Measurements from ENCODE around the gene TBL1Y. TPM values are rescaled to one million over a fixed set of nuclear protein-coding genes. Genes with fewer than 3 reads are reported as not detected.

TBL1Y gene
- total and polyA plus RNA-seq, 2 of the 4 experiments (the other 2 are of a cell fraction): not detected

- Histone ChIP-seq H2BK5ac (ENCODE audit: low read depth, low read length, poor library complexity, severe bottlenecking) (no peak overlapping the region), H2BK20ac (ENCODE audit: low read depth, low read length) (no peak overlapping the region), H2BK15ac (ENCODE audit: low read depth, low read length) (no peak overlapping the region), H2AFZ (replicated peaks; ENCODE audit: low read length, poor library complexity) (no peak overlapping the region), H3K14ac (replicated peaks; ENCODE audit: low read depth, low read length) (no peak overlapping the region), H3K27ac (ENCODE audit: insufficient read depth, low read length) (no peak overlapping the region), H2BK120ac (ENCODE audit: low read depth, low read length) (no peak overlapping the region), H3K9ac (ENCODE audit: low read depth, low read length) (no peak overlapping the region), H3K23ac (ENCODE audit: low read depth, low read length) (no peak overlapping the region), H2AK5ac (ENCODE audit: low read depth, low read length) (no peak overlapping the region), H2AK9ac (replicated peaks; ENCODE audit: low read depth, low read length, poor library complexity) (no peak overlapping the region), H3K56ac (ENCODE audit: extremely low read depth, insufficient read depth, low read length) (no peak overlapping the region), H3K27me3 (ENCODE audit: control insufficient read depth, insufficient read depth, low read length) (no peaks in the 10 kb centered on the region), H3K79me1 (ENCODE audit: low read depth in 1 of 2, low read length in 2 of 2) (no peaks in the 10 kb centered on the region), H3K4me1 (ENCODE audit: control insufficient read depth, insufficient read depth, low read length) (no peaks in the 10 kb centered on the region), H4K8ac (ENCODE audit: low read depth in 2 of 2, low read length in 2 of 2) (no peak overlapping the region), H4K5ac (ENCODE audit: low read depth, low read length) (no peak overlapping the region), H3K4ac (ENCODE audit: low read depth, low read length) (no peak overlapping the region), H3K36me3 (ENCODE audit: control insufficient read depth, insufficient read depth, low read length) (no peaks in the 10 kb centered on the region), H4K20me1 (ENCODE audit: insufficient read depth, low read length) (no peaks in the 10 kb centered on the region), H3K18ac (ENCODE audit: low read depth, low read length) (no peak overlapping the region), H3K9me1 (ENCODE audit: insufficient read depth, low read length) (no peaks in the 10 kb centered on the region), H3K9me3 (ENCODE audit: control insufficient read depth, insufficient read depth, low read length) (no peaks in the 10 kb centered on the region), H4K91ac (ENCODE audit: insufficient read depth, low read depth, low read length) (no peak overlapping the region), H3K4me2 (ENCODE audit: low read depth, low read length) (no peak overlapping the region), H3K4me3 (ENCODE audit: insufficient read depth, low read depth, low read length) (no peak overlapping the region)
- DNase-seq (no peak), ATAC-seq (ENCODE audit: low read depth) (no peak)
- TF ChIP-seq MAFK (IDR thresholded peaks at IDR 0.05; ENCODE audit: low read depth, low read length): no peak
- no peak for TF ChIP-seq USF2 (IDR thresholded peaks at IDR 0.05; ENCODE audit: low read depth, low read length)
- intact Hi-C loops (cut with micrococcal nuclease): no loop called here
- ChIA-PET CTCF (no interaction called here), POLR2A (ENCODE audit: unreplicated experiment) (no interaction called here)
- no CpG with 5 or more reads among the region's 6 CpGs for WGBS, 2 experiments (ENCODE audit: extremely low coverage in 2 of 2, insufficient read length in 1 of 2)
- dilution Hi-C loops (cut with HindIII; ENCODE audit: low sequenced_read_pairs, unreplicated experiment): no loop called here
- BruUV-seq (replicated peaks): no TSS peak
- in situ Hi-C loops (cut with MboI; ENCODE audit: low sequenced_read_pairs): no loop called here
These were observed 214.9 kb downstream of the TBL1Y start for GRCh38 chrY:7125136-7126056.

Data from IMR-90 (cell line).